HPDE6-E6E7 (cell line): ENCODE data around the gene CHPF2.

Source experiments
- DNase-seq: peaks from one replicate; pipeline ENCODE4 v3.0.0; 2011; ENCODE audit warnings: missing footprints; ENCODE audit errors: extremely low spot score

The CHPF2 gene

DNA sequence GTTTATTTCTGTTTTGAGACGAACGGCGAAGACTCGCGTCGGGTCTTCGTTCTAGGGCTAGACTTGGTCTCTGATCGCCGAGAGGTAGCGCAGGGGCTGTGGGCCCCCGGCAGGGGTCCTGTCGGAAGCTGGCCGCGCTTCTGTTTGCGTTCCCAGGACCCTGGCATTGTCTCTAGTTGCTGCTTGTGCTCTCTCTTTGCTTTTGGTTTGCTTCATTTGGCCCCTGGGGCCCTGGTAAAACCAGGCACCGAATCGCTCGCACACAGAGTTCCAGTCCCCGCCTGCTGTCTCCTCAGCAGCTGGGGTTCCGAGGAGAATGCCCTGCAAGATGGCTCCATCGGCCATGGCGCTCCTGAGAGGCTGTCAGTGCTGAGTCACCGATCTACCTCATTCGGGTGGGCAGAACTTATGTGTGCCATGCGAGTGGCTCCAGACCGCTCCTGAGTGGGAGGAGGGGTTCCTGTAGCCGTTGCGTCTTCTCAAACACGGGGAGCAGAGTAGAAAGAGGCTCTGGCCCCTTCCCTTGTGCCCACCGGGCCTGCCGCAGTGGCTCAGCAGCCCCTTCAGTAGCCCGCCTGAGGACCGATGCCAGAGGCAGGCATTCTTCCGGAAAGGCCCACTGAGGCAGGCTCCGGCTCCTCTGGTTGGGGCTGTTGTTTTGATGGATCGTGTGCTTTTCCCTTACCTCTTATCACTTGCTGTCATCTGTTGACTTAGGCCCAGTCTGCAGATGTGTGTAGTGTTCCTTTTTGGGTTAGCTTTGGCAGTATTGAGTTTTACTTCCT lies 826 bp downstream of the CHPF2 start:
- DNase-seq = peak; percentile 78

DNA sequence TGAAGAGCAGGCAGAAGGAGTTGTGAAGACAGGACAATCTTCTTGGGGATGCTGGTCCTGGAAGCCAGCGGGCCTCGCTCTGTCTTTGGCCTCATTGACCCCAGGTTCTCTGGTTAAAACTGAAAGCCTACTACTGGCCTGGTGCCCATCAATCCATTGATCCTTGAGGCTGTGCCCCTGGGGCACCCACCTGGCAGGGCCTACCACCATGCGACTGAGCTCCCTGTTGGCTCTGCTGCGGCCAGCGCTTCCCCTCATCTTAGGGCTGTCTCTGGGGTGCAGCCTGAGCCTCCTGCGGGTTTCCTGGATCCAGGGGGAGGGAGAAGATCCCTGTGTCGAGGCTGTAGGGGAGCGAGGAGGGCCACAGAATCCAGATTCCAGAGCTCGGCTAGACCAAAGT lies 1.5 kb downstream of the CHPF2 start:
- DNase-seq = no peak

DNA sequence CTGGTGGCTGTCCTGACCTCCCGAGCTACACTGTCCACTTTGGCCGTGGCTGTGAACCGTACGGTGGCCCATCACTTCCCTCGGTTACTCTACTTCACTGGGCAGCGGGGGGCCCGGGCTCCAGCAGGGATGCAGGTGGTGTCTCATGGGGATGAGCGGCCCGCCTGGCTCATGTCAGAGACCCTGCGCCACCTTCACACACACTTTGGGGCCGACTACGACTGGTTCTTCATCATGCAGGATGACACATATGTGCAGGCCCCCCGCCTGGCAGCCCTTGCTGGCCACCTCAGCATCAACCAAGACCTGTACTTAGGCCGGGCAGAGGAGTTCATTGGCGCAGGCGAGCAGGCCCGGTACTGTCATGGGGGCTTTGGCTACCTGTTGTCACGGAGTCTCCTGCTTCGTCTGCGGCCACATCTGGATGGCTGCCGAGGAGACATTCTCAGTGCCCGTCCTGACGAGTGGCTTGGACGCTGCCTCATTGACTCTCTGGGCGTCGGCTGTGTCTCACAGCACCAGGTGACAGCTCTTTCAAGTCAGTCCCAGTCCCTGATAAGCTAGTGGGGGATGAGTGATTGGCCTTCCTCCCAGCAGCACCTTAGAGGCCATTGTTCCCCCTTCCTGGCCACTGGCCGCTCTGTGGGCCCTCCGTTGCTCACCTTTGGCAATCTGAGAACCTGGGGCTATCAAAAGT lies 3.0 kb downstream of the CHPF2 start:
- DNase-seq = no peak

DNA sequence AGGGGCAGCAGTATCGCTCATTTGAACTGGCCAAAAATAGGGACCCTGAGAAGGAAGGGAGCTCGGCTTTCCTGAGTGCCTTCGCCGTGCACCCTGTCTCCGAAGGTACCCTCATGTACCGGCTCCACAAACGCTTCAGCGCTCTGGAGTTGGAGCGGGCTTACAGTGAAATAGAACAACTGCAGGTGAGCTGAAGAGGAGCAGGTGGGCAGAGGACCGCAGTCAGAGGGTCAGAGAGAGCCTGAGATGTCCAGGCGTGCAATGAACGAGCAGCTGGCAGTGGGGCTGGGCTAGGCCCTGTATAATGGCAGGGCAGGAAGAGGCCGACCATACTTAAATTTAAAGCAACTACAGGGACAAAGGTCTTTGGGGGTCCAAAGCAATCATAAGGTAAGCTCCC lies 4.1 kb downstream of the CHPF2 start:
- DNase-seq = no peak

DNA sequence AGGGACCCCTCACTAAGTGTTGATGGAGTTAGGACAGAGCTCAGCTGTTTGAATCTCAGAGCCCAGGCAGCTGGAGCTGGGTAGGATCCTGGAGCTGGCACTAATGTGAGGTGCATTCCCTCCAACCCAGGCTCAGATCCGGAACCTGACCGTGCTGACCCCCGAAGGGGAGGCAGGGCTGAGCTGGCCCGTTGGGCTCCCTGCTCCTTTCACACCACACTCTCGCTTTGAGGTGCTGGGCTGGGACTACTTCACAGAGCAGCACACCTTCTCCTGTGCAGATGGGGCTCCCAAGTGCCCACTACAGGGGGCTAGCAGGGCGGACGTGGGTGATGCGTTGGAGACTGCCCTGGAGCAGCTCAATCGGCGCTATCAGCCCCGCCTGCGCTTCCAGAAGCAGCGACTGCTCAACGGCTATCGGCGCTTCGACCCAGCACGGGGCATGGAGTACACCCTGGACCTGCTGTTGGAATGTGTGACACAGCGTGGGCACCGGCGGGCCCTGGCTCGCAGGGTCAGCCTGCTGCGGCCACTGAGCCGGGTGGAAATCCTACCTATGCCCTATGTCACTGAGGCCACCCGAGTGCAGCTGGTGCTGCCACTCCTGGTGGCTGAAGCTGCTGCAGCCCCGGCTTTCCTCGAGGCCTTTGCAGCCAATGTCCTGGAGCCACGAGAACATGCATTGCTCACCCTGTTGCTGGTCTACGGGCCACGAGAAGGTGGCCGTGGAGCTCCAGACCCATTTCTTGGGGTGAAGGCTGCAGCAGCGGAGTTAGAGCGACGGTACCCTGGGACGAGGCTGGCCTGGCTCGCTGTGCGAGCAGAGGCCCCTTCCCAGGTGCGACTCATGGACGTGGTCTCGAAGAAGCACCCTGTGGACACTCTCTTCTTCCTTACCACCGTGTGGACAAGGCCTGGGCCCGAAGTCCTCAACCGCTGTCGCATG lies 5.2 kb downstream of the CHPF2 start:
- DNase-seq = no peak

DNA sequence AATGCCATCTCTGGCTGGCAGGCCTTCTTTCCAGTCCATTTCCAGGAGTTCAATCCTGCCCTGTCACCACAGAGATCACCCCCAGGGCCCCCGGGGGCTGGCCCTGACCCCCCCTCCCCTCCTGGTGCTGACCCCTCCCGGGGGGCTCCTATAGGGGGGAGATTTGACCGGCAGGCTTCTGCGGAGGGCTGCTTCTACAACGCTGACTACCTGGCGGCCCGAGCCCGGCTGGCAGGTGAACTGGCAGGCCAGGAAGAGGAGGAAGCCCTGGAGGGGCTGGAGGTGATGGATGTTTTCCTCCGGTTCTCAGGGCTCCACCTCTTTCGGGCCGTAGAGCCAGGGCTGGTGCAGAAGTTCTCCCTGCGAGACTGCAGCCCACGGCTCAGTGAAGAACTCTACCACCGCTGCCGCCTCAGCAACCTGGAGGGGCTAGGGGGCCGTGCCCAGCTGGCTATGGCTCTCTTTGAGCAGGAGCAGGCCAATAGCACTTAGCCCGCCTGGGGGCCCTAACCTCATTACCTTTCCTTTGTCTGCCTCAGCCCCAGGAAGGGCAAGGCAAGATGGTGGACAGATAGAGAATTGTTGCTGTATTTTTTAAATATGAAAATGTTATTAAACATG lies 6.0 kb downstream of the CHPF2 start:
- no peak for DNase-seq

DNA sequence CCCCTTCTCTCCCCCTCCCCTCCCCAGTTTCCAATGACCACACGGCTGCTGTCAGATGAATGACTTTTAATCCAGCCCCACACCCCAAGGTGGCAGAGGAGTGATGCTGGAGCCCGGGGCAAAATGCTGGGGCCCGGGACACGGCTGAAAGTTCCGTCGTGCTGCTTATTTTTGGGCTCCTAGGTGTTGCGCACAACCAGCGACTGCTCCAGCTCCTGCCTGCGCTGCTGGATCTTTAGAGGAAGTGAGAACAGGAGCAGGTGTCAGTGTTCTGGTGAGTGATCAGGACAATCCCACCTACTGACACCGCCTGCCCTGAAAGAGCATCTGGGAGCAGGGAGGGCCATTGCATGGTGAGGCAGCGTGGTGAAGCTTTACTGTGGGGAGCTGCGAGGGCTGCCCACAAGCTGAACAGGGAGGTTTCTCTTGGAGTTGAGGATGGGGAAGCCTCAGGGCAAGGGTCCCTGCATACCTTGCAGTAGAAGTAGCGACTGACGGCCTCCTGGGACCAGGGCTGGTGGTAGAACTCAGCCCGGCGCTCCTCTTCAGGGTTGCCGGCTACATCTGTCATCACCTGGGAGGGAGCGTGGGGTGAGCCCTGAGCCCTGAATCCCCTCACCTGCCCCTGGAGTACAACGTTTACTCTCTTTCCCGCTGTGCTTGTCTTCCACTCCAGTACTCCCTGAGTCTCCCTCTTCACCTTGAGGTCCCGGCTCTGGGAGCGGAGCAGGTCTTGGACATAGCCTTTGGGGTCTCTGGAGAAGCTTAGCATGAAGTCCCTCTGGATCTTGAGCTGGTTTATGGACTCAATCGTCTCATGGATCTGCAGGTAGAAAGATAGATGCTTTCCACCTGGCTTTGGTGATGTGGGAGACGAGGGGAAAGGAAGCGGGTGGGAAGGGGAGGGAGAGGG lies 6.9 kb downstream of the CHPF2 start:
- DNase-seq = no peak

DNA sequence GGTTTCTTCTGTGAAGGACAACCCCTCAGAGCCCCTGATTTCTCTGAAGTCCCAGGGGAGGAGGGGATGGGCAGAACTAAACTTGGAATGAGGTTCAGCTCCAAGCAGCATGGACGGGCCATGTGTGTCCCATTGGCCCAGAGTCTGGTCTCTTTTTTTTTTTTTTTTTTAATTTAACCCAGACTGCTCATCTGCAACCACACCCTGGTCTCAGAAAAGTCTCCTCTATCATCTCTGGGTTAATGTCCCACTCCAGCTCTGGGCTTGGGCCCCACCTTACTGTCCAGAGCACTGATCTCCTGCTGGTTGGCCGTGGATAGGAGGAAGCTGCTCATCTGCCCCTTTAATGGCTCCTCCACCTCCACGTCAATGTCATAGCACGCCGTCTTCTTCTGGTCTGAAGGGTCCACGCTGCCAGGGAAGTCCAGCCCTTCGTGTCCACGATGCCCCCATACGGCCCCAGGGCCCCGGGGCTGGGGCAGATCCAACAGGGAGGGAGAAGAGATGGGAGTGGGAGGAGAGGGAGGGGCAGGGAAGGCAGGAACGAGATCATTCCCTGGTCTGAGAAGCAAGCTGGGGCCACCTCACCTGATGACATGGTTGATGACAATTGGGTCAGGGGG lies 7.7 kb downstream of the CHPF2 start:
- no peak for DNase-seq

DNA sequence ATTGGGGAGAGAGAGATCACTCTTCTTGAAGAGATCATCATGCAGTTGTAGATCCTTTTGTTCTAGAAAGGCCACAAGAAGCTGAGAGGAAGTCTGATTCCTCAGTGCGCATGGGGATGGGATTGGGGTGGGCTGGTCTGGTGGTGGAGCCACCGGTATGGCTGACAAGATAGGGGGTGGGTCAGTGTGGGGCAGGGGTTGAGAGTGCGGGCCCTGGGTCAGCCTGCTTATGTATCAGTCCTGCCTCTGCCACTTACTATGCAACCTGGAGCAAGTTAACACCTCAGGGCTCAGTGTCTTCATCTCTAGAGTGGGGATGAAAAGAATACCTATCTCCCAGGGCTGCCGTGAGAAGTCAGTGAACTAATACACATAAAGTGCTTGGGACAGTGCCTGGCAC lies 8.3 kb downstream of the CHPF2 start:
- no peak for DNase-seq

DNA sequence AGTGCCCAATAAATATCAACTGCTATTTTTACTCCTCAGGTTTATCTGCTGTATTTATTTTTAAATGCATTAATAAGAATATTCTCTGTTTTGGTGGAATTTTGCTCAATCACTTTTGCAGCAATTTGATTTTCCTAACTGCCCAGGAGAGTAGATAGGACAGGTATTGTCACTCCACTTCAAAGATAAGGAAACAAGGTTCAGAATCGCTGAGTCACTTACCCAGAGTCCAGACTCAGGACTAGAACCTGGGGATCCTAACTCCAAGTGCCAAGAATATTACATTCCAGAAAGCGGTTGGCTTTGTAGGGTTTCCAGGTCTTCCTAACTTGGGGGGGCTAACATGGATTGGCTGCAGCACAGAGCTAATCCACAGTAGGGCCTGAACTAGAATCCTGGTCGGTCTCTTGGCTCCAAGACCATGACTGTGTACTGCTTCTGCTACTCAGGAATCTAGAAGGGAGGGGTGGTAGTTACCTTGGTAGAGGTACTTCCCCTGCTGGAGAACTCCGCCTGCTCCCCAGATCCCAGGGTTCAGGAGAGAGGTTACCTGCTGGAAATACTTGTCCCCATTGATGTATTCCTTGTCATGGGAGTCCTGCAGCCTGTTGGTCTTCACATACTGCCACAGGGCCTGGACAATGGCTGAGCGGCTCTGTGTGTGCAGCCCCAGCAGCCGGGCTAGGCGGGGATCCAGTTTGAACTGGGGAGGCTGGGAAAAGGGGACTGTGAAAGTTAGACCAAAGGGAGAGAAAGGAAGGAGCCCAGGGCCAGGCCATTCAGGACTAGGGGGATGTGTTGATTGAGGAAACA lies 8.9 kb downstream of the CHPF2 start:
- DNase-seq = no peak

DNA sequence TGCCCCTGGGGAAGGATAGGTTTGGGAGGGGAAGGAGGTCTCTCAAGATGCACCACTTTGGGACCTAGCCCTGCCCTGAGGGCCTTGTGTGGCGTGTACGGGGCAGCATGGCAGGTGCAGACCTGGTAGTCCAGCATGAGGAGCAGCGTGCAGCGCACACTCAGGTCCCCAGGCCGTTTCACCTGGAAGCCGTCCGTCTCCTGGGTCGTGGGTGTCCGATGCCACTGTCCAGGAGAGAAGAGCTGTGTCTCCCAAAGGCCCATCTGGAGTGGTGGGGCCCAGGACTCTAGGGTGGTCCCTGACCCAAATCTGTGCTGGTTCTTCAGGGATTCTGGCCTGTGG lies 9.4 kb downstream of the CHPF2 start:
- DNase-seq = no peak

DNA sequence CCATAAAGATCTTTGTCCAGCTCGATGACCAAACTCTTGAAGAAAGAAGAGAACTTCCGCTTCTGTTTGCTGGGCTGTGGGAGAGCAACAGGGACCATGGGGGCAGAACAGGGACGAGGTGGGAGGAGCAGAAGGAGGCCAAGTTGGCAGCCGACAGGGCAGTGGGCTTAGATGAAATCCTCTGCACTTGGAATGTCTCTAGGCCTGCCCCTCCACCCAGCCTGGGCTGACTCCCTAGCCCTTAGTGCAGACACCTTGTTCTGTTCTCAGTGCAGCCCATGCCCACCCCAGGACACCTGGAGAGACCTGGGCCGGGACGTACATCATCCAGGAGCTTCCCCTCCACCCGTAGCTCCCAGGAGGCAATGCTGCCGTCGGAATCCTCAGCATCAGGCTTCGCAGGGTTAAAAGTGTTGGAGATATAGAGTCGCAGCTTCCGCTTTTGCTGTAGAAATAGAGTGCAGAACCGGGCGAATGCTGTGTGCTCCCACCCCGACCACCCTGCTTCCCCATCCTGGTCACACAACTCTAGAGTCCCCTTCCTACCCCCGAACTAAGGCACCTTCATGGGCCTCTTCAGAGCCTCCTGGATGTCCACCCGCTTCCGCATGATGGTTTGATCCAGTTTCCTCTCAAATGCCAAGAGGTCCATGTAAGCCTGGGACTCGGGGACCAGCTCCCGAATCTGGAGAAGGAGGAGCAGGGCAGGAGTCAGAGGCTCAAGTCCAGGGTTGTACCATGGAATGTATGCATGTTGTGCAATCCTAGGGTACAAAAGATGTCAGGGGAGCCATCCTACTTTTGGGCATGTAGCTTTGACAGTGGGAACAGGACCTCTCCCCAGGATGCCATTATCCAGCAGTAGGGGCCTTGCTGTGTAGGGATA lies 10.1 kb downstream of the CHPF2 start:
- no peak for DNase-seq

DNA sequence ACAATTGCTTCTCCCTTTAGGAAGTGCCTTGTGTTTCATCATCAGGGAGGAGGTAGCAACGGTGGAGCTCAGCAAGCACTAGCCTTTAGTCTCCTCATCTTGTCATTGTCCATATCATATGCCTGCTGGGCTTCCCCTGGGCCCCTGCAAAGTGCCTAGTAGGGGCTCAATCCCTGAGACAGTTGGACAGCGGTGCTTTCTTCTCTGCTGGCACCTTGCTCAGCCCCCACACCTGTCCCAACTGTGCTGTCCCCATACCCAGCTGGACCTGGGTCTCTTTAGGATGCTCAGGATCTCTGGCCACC lies 10.7 kb downstream of the CHPF2 start:
- no peak for DNase-seq

DNA sequence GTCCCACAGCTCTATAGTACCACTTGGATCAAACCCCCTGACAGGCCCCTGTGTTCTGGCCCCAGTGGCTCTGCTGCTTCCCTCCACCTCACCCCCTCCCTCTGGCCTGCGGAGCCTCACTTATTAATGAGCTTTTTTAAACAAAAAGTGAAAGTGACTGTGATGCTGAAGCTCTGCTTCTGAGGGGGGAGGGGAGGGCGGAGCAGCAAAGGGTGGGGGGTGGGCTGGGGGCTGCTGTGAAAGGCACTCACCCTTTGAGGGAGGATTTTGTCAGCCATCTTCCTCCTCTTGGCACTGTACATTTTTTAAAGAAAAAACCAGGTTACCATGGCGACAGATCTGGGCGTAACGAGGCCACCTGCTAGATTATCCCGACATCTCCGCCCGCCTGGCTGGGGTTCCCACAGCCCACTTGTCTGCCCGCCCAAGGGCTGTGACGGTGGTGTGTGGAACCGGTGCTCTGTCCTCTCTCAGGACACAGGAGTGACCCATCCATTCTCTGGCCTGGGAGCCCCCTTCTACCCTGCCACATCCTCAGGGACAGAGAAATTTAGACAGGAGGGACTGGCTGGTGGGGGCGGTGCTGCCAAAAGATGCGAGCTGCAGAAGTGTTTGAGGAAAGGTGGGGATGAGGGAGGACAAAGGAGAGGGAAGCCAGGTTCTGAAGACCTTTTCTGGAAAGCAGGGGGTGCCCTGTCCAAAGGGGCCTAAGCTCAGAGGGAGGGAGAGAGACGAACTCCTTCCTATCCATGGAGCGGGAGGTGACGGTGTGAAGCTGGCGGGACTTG lies 11.3 kb downstream of the CHPF2 start:
- DNase-seq = no peak

DNA sequence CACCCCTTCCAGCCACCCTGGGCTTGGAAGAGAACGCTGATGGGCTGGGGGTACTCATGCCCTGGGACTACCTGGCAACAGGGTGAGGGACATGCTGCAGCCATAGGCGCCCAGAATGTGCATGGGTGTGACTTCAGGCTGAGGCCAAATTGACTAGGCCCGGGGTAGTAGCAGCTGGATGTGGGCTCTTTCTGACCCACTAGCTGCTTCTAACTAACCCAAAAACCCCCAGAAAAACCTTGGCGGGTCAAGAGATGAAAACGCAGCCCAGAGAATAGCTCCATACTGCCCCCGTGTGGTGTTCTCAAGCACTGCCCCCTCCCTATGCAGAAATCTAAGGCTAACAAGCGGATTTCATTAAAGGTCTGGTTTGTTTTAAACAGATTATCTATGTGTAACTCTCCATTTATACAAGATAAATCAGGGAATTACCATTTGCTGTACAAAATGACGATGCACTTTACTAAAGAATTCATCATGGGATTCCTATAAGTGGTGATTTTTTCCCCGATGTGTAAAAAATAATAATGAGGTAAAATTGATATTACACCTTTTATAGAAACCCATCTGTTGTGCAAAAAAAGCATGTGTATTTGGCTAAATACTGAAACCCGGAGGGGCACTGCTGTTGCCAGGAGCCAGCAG lies 12.0 kb downstream of the CHPF2 start:
- no peak for DNase-seq

DNA sequence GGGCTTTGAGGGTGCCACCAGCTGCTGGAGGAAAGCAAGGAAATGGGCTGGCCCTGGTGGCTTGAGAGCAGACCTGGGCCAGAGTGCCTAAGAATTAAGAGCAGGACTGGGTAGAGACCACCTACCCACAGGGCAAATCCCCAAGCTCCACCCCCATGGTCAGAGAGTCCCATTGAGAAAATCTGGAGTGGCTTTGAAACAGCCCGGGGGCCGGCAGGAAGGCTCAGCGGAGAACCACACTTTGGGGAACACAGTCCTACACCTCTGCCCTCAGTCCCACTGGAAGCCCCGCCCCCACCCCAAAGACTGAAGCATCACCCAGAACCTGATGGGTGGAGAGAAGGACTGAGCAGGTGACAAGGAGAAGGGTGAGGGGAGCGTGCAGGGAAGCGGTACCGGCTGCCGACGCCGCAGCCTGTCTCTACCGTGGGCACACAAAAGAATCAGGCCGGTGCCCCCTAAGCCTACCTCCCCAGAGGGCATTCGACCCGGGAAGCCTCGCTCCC lies 12.6 kb downstream of the CHPF2 start:
- no peak for DNase-seq

DNA sequence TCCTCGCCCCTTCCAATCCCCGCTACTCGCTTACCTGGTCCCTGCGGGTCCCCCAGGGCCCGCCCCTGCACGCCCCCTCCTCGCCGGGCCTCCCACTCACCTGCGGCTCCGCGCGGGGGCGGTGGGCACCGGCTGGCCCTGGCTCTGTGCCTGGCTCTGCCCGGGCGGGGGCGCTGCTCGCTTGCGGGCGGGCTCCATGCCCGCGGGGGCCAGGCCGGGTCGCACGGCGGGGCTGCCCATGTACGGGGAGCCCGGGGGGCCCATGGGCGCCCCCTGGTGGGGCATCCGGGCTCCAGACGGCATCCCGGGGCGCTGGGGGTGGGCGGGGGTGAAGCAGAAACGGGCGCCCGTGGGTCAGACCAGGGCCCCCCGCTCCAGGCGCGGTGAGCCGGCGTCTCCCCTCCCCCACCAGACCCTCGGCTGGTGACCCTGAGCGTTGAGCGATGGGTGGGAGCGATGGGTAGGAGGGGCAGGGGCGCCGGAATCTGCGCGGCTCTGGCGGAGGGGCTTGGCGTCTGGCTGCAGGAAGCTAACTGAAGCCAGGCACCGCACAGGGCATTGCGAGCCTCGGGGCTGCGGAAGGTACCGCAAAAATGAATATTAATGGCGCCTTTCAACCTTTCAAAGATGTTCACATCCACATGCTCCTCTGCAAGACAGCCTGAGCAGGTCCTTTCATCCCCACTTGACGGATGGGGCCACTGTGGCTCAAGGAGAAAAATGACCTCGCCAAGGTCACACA lies 13.2 kb downstream of the CHPF2 start:
- DNase-seq = no peak
